ENCODE data around the gene MYMK.

MYMK gene

DNA sequence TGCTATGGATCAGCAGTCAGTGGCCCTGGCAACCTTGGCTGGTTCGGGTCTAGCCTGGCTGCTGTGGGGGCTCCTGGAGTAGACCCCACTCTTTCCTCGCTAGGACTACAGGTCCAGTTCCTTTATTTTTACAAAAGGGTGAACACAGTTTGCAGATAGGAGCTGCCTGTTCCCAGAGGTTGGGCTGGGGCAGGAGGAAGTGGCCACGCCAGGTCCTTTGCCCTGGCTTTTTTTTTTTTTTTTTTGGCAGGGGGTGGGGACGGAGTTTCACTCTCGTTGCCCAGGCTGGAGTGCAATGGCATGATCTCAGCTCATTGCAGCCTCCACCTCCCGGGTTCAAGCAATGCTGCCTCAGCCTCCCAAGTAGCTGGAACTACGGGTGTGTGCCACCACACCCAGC is 53.8 kb downstream of the MYMK start:
- no peak for TF ChIP-seq CTCF (IDR thresholded peaks at IDR 0.05)
- DNase-seq = no peak
- Mint-ChIP-seq H3K4me3 (no peak overlapping the region), H3K27ac (no peak overlapping the region), H3K36me3 (ENCODE audit: low read depth) (no peaks in the 10 kb centered on the region), H3K9me3 (no peaks in the 10 kb centered on the region), H3K27me3 (ENCODE audit: low read depth, poor library complexity) (no peaks in the 10 kb centered on the region), H3K4me1 (no peaks in the 10 kb centered on the region)

- Mint-ChIP-seq H3K36me3 (ENCODE audit: low read depth) (peaks cover 3% of the 10 kb centered on the region), H3K27me3 (ENCODE audit: low read depth, poor library complexity) (no peaks in the 10 kb centered on the region), H3K4me3 (no peak overlapping the region), H3K9me3 (no peaks in the 10 kb centered on the region), H3K27ac (peak overlapping the region; percentile 94), H3K4me1 (no peaks in the 10 kb centered on the region)
- DNase-seq = no peak
- TF ChIP-seq CTCF (IDR thresholded peaks at IDR 0.05) = no peak
Observed at GRCh38 chr9:133470427-133470924, 54.3 kb downstream of the MYMK start.

DNA sequence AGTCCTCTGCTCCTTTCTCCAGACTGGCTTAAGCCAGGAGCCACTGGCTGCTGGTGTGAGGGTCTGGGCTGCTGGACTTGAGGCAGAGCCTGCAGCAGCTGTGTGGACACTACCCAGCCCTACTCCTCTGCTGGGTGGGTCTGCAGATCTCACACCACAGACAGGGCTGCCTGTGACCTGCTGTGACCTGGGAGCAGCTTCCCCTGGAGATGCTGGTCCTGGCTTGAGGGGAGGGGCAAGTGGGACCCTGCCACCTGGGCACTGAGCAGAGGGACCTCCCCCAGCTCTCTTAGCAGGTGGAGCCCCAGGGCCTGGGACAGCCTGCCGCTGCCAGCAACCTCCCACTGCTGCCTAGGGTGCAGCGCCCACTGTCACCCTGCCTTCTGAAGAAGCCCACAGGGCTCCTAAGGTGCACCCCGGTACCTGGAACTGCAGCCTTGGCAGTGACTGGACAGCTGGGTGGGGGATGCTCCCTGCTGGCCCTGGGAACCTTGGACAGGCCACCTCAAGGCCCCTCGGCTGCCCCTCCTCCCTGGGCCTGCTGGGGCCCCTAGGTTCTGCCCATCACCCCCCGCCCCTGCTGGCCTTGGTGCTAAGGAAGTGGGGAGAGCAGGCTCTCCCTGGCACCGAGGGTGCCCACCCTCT is 55.9 kb downstream of the MYMK start:
- H3K27me3 Mint-ChIP-seq (ENCODE audit: low read depth, poor library complexity) = no peaks in the 10 kb centered on the region
- no peak for DNase-seq
- H3K4me1 Mint-ChIP-seq = peaks cover 4% of the 10 kb centered on the region
- H3K36me3 Mint-ChIP-seq (ENCODE audit: low read depth) = peaks cover 4% of the 10 kb centered on the region
- H3K4me3 Mint-ChIP-seq = no peak overlapping the region
- no peak for TF ChIP-seq CTCF (IDR thresholded peaks at IDR 0.05)
- no peak overlapping the region for H3K27ac Mint-ChIP-seq
- no peaks in the 10 kb centered on the region for H3K9me3 Mint-ChIP-seq

- H3K27me3 Mint-ChIP-seq (ENCODE audit: low read depth, poor library complexity) = no peaks in the 10 kb centered on the region
- no peak for DNase-seq
- TF ChIP-seq CTCF (IDR thresholded peaks at IDR 0.05) = no peak
- H3K36me3 Mint-ChIP-seq (ENCODE audit: low read depth) = peaks cover 4% of the 10 kb centered on the region
- peaks cover 10% of the 10 kb centered on the region for H3K4me1 Mint-ChIP-seq
- H3K9me3 Mint-ChIP-seq = no peaks in the 10 kb centered on the region
- H3K27ac Mint-ChIP-seq = no peak overlapping the region
- no peak overlapping the region for H3K4me3 Mint-ChIP-seq
Observed at GRCh38 chr9:133468374-133468773, 56.4 kb downstream of the MYMK start.

- H3K4me3 Mint-ChIP-seq = no peak overlapping the region
- no peaks in the 10 kb centered on the region for H3K9me3 Mint-ChIP-seq
Observed at GRCh38 chr9:133467101-133467500, 57.7 kb downstream of the MYMK start.

More at GRCh38 chr9:133467101-133467500, 57.7 kb downstream of the MYMK start:
- H3K27me3 Mint-ChIP-seq (ENCODE audit: low read depth, poor library complexity) = peaks cover 3% of the 10 kb centered on the region
- no peak for TF ChIP-seq CTCF (IDR thresholded peaks at IDR 0.05)
- peak; percentile 38 for DNase-seq
- H3K27ac Mint-ChIP-seq = no peak overlapping the region
- H3K36me3 Mint-ChIP-seq (ENCODE audit: low read depth) = peaks cover 4% of the 10 kb centered on the region
- peaks cover 22% of the 10 kb centered on the region for H3K4me1 Mint-ChIP-seq

All from nephron progenitor cell (in vitro differentiated cells).